Measurements from ENCODE around the gene CNTN2. TPM values are rescaled to one million over a fixed set of nuclear protein-coding genes. Genes with fewer than 3 reads are reported as not detected.

CNTN2 gene
- total RNA-seq, 2 experiments from 2014 or later = not detected

DNA sequence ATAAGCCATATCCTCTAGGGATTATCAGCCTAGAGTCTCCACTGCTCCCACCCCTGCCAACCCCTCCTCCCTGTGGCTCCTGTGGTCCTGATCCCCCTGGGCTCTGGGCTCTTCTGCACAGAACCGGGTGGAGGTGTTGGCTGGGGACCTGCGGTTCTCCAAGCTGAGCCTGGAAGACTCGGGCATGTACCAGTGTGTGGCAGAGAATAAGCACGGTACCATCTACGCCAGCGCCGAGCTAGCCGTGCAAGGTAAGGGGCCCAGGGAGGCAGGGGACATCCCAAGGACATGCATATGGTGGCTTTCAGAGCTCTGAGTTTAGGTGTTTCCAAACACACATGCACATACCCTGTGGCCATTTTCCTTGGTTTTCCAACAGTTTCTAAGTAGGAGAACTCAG, 19.3 kb downstream of the CNTN2 start:
- H3K4me3 Mint-ChIP-seq = no peak overlapping the region
- no peaks in the 10 kb centered on the region for H3K36me3 Mint-ChIP-seq (ENCODE audit: low read depth)
- H3K4me1 Mint-ChIP-seq = no peaks in the 10 kb centered on the region
- ChIA-PET CTCF (interaction anchor here (0.9 to 2.0 kb wide), 10 partner anchors 9 to 422 kb away, joined by 3 to 25 read pairs (median 4); no protein-coding TSS in a partner anchor), POLR2A (interaction anchor here (0.7 kb wide), 1 partner anchor 200 kb away, joined by 4 read pairs; no protein-coding TSS in a partner anchor)
- DNase-seq = no peak
- H3K9me3 Mint-ChIP-seq = no peaks in the 10 kb centered on the region
- H3K27ac Mint-ChIP-seq = no peak overlapping the region
- H3K27me3 Mint-ChIP-seq = no peaks in the 10 kb centered on the region

DNA sequence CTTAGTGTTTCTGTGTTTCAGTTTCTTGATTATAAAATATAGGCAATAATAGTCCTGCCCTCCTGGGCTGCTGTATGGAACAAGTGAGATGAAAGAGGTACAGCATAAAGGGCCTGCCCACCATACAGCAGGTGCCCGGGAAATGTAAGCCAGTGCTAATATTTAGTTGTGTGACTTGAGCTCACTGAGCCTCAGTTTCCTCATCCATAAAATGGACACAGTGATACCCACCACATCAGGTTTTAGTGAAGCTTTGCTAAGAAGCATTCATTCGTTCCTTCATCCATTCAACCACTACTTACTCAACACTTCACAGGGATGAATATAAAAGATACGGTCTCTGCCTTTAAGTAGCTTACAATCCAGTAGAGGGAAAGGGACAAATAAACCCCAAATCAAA, 19.9 kb downstream of the CNTN2 start:
- Mint-ChIP-seq H3K4me1 (no peaks in the 10 kb centered on the region), H3K4me3 (no peak overlapping the region), H3K27me3 (no peaks in the 10 kb centered on the region), H3K9me3 (no peaks in the 10 kb centered on the region), H3K36me3 (ENCODE audit: low read depth) (no peaks in the 10 kb centered on the region), H3K27ac (no peak overlapping the region)
- no peak for DNase-seq
- ChIA-PET POLR2A (no interaction called here), CTCF (interaction anchor here (0.9 to 2.0 kb wide), 7 partner anchors 9 to 421 kb away, joined by 3 to 9 read pairs (median 4); no protein-coding TSS in a partner anchor)

- Mint-ChIP-seq H3K9me3 (no peaks in the 10 kb centered on the region), H3K27me3 (no peaks in the 10 kb centered on the region), H3K4me3 (no peak overlapping the region), H3K36me3 (ENCODE audit: low read depth) (no peaks in the 10 kb centered on the region), H3K27ac (no peak overlapping the region), H3K4me1 (no peaks in the 10 kb centered on the region)
- ChIA-PET POLR2A (no interaction called here), CTCF (interaction anchor here (2.0 kb wide), 1 partner anchor 16 kb away, joined by 4 read pairs; no protein-coding TSS in a partner anchor)
- no peak for DNase-seq
Measured at GRCh38 chr1:205064301-205064700, 21.3 kb downstream of the CNTN2 start.

DNA sequence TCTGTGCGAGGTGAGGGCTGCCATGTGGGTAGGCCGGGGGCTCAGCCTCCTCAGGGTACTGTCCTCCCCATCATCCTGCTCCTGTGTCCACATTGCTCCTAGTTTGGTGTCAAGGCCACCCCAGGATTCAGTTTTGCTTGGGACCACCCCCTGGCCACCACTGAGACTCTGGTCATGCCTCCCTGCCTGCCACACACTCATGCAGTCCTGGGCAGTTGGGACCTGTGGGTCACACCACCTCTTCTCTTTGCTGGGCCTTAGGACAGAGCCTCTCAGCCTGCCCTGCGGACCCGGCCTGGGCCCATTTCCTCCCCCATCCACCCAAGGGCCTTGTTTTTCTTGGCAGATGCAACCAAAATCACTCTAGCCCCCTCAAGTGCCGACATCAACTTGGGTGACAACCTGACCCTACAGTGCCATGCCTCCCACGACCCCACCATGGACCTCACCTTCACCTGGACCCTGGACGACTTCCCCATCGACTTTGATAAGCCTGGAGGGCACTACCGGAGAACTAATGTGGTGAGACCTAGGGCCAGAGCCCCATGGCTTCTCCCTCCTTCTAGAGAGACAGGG, 21.8 kb downstream of the CNTN2 start:
- Mint-ChIP-seq H3K4me1 (no peaks in the 10 kb centered on the region), H3K9me3 (no peaks in the 10 kb centered on the region), H3K36me3 (ENCODE audit: low read depth) (no peaks in the 10 kb centered on the region), H3K4me3 (no peak overlapping the region), H3K27me3 (no peaks in the 10 kb centered on the region), H3K27ac (no peak overlapping the region)
- ChIA-PET CTCF (no interaction called here), POLR2A (no interaction called here)
- DNase-seq = no peak

GRCh38 chr1:205065666-205066065, 22.7 kb downstream of the CNTN2 start:
- ChIA-PET POLR2A (no interaction called here), CTCF (interaction anchor here (0.7 kb wide), 1 partner anchor 76 kb away, joined by 3 read pairs; no protein-coding TSS in a partner anchor)
- Mint-ChIP-seq H3K36me3 (ENCODE audit: low read depth) (no peaks in the 10 kb centered on the region), H3K4me1 (no peaks in the 10 kb centered on the region), H3K4me3 (no peak overlapping the region), H3K9me3 (no peaks in the 10 kb centered on the region), H3K27ac (no peak overlapping the region), H3K27me3 (no peaks in the 10 kb centered on the region)
- no peak for DNase-seq

DNA sequence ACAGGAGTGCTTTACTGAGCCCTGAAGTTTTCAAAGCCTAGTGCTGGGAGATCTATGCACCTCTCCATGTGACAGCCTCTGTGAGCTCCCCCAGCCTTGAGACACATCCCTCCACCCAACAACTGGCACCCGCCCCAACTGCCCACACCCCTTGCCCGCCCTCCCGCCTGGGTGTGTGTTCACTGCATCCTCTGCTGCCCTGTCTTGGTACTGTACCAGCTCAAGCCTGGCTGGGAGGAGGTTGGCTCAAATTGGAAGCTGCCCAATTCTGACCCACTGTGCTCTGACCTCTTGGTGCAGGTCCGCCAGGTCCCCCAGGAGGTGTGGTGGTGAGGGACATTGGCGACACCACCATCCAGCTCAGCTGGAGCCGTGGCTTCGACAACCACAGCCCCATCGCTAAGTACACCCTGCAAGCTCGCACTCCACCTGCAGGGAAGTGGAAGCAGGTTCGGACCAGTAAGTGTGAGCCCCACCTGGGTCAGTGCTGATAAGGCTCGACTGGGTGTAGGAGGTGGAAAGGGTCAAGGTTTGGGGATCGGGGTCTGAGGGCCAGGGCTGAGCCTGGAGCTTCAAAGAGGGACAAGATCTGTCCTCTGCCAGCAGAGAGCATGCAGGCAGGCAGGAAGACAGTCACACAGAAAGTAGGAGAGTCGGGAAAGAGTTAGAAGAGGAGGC, 23.3 kb downstream of the CNTN2 start:
- H3K36me3 Mint-ChIP-seq (ENCODE audit: low read depth) = no peaks in the 10 kb centered on the region
- no peaks in the 10 kb centered on the region for H3K4me1 Mint-ChIP-seq
- POLR2A ChIA-PET = no interaction called here
- no peak for DNase-seq
- no peaks in the 10 kb centered on the region for H3K27me3 Mint-ChIP-seq
- CTCF ChIA-PET = interaction anchor here (0.7 kb wide), 1 partner anchor 76 kb away, joined by 3 read pairs; no protein-coding TSS in a partner anchor
- H3K4me3 Mint-ChIP-seq = no peak overlapping the region
- no peak overlapping the region for H3K27ac Mint-ChIP-seq
- H3K9me3 Mint-ChIP-seq = no peaks in the 10 kb centered on the region

DNA sequence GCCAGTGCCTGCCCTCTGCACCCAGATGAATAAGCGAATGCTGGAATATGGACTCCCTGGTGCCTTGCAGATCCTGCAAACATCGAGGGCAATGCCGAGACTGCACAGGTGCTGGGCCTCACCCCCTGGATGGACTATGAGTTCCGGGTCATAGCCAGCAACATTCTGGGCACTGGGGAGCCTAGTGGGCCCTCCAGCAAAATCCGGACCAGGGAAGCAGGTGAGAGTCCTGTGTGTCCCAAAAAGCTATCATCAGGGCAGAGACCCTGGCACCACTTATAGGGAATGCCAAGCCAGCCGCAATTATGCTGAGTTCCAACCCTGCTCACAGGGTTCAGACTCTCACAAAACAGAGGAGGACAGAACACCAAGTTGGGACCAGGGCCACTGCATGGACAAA, 24.0 kb downstream of the CNTN2 start:
- ChIA-PET POLR2A (no interaction called here), CTCF (no interaction called here)
- Mint-ChIP-seq H3K4me3 (no peak overlapping the region), H3K9me3 (no peaks in the 10 kb centered on the region), H3K36me3 (ENCODE audit: low read depth) (no peaks in the 10 kb centered on the region), H3K4me1 (no peaks in the 10 kb centered on the region), H3K27me3 (no peaks in the 10 kb centered on the region), H3K27ac (no peak overlapping the region)
- DNase-seq = no peak

- H3K9me3 Mint-ChIP-seq = no peaks in the 10 kb centered on the region
- H3K4me1 Mint-ChIP-seq = no peaks in the 10 kb centered on the region
- H3K27ac Mint-ChIP-seq = no peak overlapping the region
- POLR2A ChIA-PET = no interaction called here
- CTCF ChIA-PET = no interaction called here
- no peaks in the 10 kb centered on the region for H3K36me3 Mint-ChIP-seq (ENCODE audit: low read depth)
- no peak for DNase-seq
- H3K27me3 Mint-ChIP-seq = no peaks in the 10 kb centered on the region
- H3K4me3 Mint-ChIP-seq = no peak overlapping the region
Measured at GRCh38 chr1:205068001-205068400, 25.0 kb downstream of the CNTN2 start.

DNA sequence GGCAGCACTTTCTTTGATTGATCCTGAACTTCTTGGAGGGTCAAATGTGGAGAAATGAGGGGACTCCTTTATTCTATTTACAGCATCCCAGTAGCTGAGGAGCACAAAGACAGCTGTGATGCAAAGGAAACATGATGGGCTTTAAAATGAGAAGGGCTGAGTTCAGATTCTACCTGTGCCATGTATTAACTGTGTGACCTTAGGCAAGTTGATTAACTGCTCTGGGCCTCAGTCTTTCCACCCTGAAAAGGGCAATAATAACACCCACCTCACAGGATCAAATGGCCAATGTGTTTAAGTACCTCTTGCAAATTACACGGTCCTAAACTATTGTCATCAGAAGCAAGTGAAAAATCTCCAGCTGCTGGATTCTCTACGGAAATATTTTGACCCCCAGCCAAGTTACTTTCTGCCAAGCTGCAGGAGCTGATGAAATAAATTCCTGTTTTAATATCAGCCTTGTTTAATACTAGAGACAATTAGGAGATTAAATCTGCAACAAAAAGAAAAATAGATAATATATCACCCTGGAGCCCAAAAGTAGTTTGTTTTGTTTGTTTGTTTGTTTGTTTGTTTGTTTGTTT, 25.5 kb downstream of the CNTN2 start:
- no peak for DNase-seq
- no peaks in the 10 kb centered on the region for H3K36me3 Mint-ChIP-seq (ENCODE audit: low read depth)
- no peaks in the 10 kb centered on the region for H3K4me1 Mint-ChIP-seq
- no peak overlapping the region for H3K27ac Mint-ChIP-seq
- no peak overlapping the region for H3K4me3 Mint-ChIP-seq
- H3K9me3 Mint-ChIP-seq = no peaks in the 10 kb centered on the region
- ChIA-PET POLR2A (no interaction called here), CTCF (interaction anchor here (2.3 kb wide), 1 partner anchor 79 kb away, joined by 5 read pairs; no protein-coding TSS in a partner anchor)
- H3K27me3 Mint-ChIP-seq = no peaks in the 10 kb centered on the region

- H3K27me3 Mint-ChIP-seq = no peaks in the 10 kb centered on the region
- DNase-seq = no peak
- no peak overlapping the region for H3K27ac Mint-ChIP-seq
- no peaks in the 10 kb centered on the region for H3K9me3 Mint-ChIP-seq
- CTCF ChIA-PET = interaction anchor here (2.3 kb wide), 1 partner anchor 80 kb away, joined by 5 read pairs; no protein-coding TSS in a partner anchor
- no peaks in the 10 kb centered on the region for H3K4me1 Mint-ChIP-seq
- no peaks in the 10 kb centered on the region for H3K36me3 Mint-ChIP-seq (ENCODE audit: low read depth)
- POLR2A ChIA-PET = no interaction called here
- no peak overlapping the region for H3K4me3 Mint-ChIP-seq
Measured at GRCh38 chr1:205069371-205070125, 26.5 kb downstream of the CNTN2 start.

DNA sequence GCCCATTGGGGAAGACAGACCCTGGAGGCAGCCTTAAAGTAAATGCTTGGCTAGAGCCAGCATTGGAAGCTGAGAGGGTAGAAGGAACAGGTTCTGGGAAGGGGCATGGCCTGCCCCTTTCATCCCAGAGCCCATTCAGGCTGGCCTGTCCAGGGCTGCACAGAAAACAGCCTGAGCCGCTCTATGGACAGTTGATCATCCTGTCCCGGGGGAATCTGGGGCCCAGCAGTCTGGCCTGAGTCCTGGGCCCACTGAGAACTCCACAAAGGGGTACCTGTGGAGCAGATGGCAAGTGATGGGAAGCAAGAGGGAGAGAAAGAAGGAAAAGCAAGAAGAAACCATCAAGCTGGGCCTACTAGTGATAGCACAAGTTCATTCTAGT, 28.0 kb downstream of the CNTN2 start:
- no peaks in the 10 kb centered on the region for H3K4me1 Mint-ChIP-seq
- CTCF ChIA-PET = interaction anchor here (0.7 to 2.3 kb wide), 4 partner anchors 8 to 577 kb away, joined by 3 to 11 read pairs (median 5); no protein-coding TSS in a partner anchor
- no peaks in the 10 kb centered on the region for H3K9me3 Mint-ChIP-seq
- POLR2A ChIA-PET = no interaction called here
- H3K27me3 Mint-ChIP-seq = no peaks in the 10 kb centered on the region
- H3K36me3 Mint-ChIP-seq (ENCODE audit: low read depth) = no peaks in the 10 kb centered on the region
- no peak overlapping the region for H3K27ac Mint-ChIP-seq
- no peak for DNase-seq
- no peak overlapping the region for H3K4me3 Mint-ChIP-seq

- POLR2A ChIA-PET = no interaction called here
Measured at GRCh38 chr1:205071801-205072200, 28.8 kb downstream of the CNTN2 start.

GRCh38 chr1:205072286-205072685, 29.3 kb downstream of the CNTN2 start:
- Mint-ChIP-seq H3K9me3 (no peaks in the 10 kb centered on the region), H3K36me3 (ENCODE audit: low read depth) (no peaks in the 10 kb centered on the region), H3K27me3 (no peaks in the 10 kb centered on the region), H3K27ac (no peak overlapping the region), H3K4me1 (no peaks in the 10 kb centered on the region), H3K4me3 (no peak overlapping the region)
- ChIA-PET CTCF (interaction anchor here (0.9 to 2.3 kb wide), 4 partner anchors 9 to 184 kb away, joined by 3 to 11 read pairs (median 4); no protein-coding TSS in a partner anchor), POLR2A (no interaction called here)
- no peak for DNase-seq

More at GRCh38 chr1:205071801-205072200, 28.8 kb downstream of the CNTN2 start:
- Mint-ChIP-seq H3K4me3 (no peak overlapping the region), H3K4me1 (no peaks in the 10 kb centered on the region), H3K27ac (no peak overlapping the region), H3K36me3 (ENCODE audit: low read depth) (no peaks in the 10 kb centered on the region), H3K9me3 (no peaks in the 10 kb centered on the region), H3K27me3 (no peaks in the 10 kb centered on the region)
- CTCF ChIA-PET = interaction anchor here (0.9 to 2.3 kb wide), 4 partner anchors 9 to 184 kb away, joined by 3 to 11 read pairs (median 4); no protein-coding TSS in a partner anchor
- DNase-seq = no peak

Measured in activated CD4-positive, alpha-beta T cell treated with anti-CD3 and anti-CD28 coated beads, Interleukin-2, amount 10 ng/mL, durations not matched to agents 7 days and 5 days (primary cell).